Panc1 (cell line): ENCODE data around the gene NTM. TPM values are rescaled to one million over a fixed set of nuclear protein-coding genes. Genes with fewer than 3 reads are reported as not detected.

Experiments
- ATAC-seq: fragments of 200-7000 bp; cut with Tn5 transposase; 2 replicates; pipeline ENCODE4 v1.9.1; 2020; ENCODE audit warnings: mild to moderate bottlenecking, moderate library complexity
- BruUV-seq: library from RNA; stranded (reverse); fragments of 400-500 nt; replicated peaks from 2 replicates; lab custom pipeline; 2021; lab: Mats Ljungman, UMichigan
- CTCF ChIA-PET: fragments of 300-600 bp; sonication (Branson Sonifier 250); formaldehyde crosslinking; loops from one replicate; lab custom pipeline; 2022; ENCODE audit warnings: antibody characterized with exemption; lab: Charles Lee
- POLR2A ChIA-PET: fragments of 300-600 bp; sonication (Branson Sonifier 250); formaldehyde crosslinking; loops from one replicate; lab custom pipeline; 2022; ENCODE audit warnings: antibody characterized with exemption; lab: Charles Lee
- DNase-seq: peaks from one replicate; pipeline ENCODE4 v3.0.0-alpha.2; 2010; ENCODE audit warnings: low read depth, low spot score
- H3K27ac ChIP-seq: 2 replicates; pipeline ENCODE4 v1.5.1; 2011; ENCODE audit warnings: mild to moderate bottlenecking, low read length, inconsistent platforms
- H3K27me3 ChIP-seq: fragments of 200-500 bp; sonication (Bioruptor generic); 2 replicates; pipeline ENCODE4 v1.6.0; 2014; ENCODE audit warnings: low read length, inconsistent platforms; ENCODE audit not compliant: control insufficient read depth, insufficient read depth
- H3K36me3 ChIP-seq: fragments of 200-500 bp; sonication (Bioruptor generic); 2 replicates; pipeline ENCODE4 v1.5.1; 2014; ENCODE audit warnings: inconsistent platforms, mild to moderate bottlenecking, low read length, moderate library complexity; ENCODE audit not compliant: control insufficient read depth, insufficient read depth
- H3K4me1 ChIP-seq: 2 replicates; pipeline ENCODE4 v1.5.1; 2011; ENCODE audit warnings: inconsistent platforms, mild to moderate bottlenecking, low read length, moderate library complexity; ENCODE audit not compliant: control insufficient read depth, insufficient read depth
- H3K4me3 ChIP-seq, 2 experiments: 2 replicates each; pipeline ENCODE4 v1.5.1; 2011 to 2012; ENCODE audit warnings: low read depth in 2 of 2, low read length in 2 of 2, mild to moderate bottlenecking in 2 of 2, inconsistent platforms in 1 of 2, moderate library complexity in 1 of 2
- H3K9me3 ChIP-seq: fragments of 200-500 bp; sonication (Bioruptor generic); 2 replicates; pipeline ENCODE4 v1.5.1; 2014; ENCODE audit warnings: low read depth, mild to moderate bottlenecking, inconsistent platforms, low read length, moderate library complexity; ENCODE audit not compliant: control insufficient read depth, insufficient read depth
- POLR2AphosphoS5 ChIP-seq: IDR thresholded peaks from 2 replicates; pipeline ENCODE4 v1.6.1; 2012; ENCODE audit warnings: mild to moderate bottlenecking, low read depth, low read length, moderate library complexity
- SIN3A ChIP-seq: IDR thresholded peaks from 2 replicates; pipeline ENCODE4 v1.6.1; 2012; ENCODE audit warnings: low read depth, mild to moderate bottlenecking, low read length, moderate library complexity, borderline replicate concordance; ENCODE audit not compliant: insufficient read depth
- TCF7L2 ChIP-seq: IDR thresholded peaks from 2 replicates; pipeline ENCODE4 v1.6.1; 2011; ENCODE audit warnings: mild to moderate bottlenecking, low read depth, low read length, inconsistent platforms
- in situ Hi-C: cut with HindIII; loops from 2 replicates; pipeline ENCODE4 v1.10.0; 2016; ENCODE audit warnings: low sequenced_read_pairs, low pct_unique_long_range_greater_than_20kb
- intact Hi-C: fragments of 100-400 bp; cut with micrococcal nuclease; formaldehyde crosslinking; loops from one replicate; pipeline ENCODE4 v1.10.0; 2022; ENCODE audit not compliant: unreplicated experiment
- total RNA-seq: library from RNA; stranded (reverse); gene quantifications from one replicate; pipeline ENCODE4 v1.2.1, GENCODE V29; 2021; ENCODE audit not compliant: unreplicated experiment
- TF ChIP-seq, protein P1 (sequence below), 2 experiments: IDR thresholded peaks; 2 replicates each; pipeline ENCODE4 v1.6.1; 2011 to 2012; ENCODE audit warnings: low read depth in 2 of 2, control low read depth in 1 of 2, low read length in 1 of 2, mild to moderate bottlenecking in 1 of 2, moderate library complexity in 1 of 2; ENCODE audit not compliant: insufficient read depth in 1 of 2
- TF ChIP-seq, protein P2 (sequence below): fragments of 450-650 bp; IDR thresholded peaks from 2 replicates; pipeline ENCODE4 v1.5.1; 2017; ENCODE audit warnings: mild to moderate bottlenecking

The NTM gene
- total RNA-seq, 1 experiment from 2014 or later: 0.10 TPM

DNA sequence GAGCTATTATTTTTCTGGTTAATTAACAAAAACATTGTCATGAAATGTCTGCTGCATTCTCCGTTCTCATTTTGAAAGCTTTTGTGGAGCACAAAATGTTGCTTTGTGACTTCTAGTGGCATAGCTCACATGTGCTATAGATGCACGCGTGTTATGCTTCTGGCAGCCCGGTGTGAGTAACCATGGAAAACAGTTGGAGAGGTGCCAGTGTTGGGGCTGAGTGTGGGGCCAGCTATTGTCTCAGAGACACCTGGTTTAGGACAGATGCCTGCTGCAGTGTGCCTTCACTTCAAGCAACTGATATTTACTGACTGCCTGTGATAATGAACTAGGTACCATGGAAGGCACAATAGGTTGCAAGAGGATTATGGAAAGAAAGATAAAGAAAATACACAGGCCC lies 760.6 kb downstream of the NTM start:
- Histone ChIP-seq H3K27ac (no peak overlapping the region), H3K4me3 (no peak overlapping the region), H3K36me3 (no peaks in the 10 kb centered on the region), H3K9me3 (no peaks in the 10 kb centered on the region), H3K27me3 (no peaks in the 10 kb centered on the region), H3K4me1 (no peaks in the 10 kb centered on the region)
- CTCF ChIA-PET: no interaction called here
- in situ Hi-C loops: no loop called here
- intact Hi-C loops: loop anchor here (10.0 kb wide), 1 partner anchor 934 kb away; no protein-coding TSS in a partner anchor
- no peak for TF ChIP-seq SIN3A
- TF ChIP-seq, protein P1, sequence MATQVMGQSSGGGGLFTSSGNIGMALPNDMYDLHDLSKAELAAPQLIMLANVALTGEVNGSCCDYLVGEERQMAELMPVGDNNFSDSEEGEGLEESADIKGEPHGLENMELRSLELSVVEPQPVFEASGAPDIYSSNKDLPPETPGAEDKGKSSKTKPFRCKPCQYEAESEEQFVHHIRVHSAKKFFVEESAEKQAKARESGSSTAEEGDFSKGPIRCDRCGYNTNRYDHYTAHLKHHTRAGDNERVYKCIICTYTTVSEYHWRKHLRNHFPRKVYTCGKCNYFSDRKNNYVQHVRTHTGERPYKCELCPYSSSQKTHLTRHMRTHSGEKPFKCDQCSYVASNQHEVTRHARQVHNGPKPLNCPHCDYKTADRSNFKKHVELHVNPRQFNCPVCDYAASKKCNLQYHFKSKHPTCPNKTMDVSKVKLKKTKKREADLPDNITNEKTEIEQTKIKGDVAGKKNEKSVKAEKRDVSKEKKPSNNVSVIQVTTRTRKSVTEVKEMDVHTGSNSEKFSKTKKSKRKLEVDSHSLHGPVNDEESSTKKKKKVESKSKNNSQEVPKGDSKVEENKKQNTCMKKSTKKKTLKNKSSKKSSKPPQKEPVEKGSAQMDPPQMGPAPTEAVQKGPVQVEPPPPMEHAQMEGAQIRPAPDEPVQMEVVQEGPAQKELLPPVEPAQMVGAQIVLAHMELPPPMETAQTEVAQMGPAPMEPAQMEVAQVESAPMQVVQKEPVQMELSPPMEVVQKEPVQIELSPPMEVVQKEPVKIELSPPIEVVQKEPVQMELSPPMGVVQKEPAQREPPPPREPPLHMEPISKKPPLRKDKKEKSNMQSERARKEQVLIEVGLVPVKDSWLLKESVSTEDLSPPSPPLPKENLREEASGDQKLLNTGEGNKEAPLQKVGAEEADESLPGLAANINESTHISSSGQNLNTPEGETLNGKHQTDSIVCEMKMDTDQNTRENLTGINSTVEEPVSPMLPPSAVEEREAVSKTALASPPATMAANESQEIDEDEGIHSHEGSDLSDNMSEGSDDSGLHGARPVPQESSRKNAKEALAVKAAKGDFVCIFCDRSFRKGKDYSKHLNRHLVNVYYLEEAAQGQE (IDR thresholded peaks at IDR 0.05; ENCODE audit: insufficient read depth in 1 of 2, low read depth in 2 of 2, low read length in 1 of 2): no peak
- no peak for TF ChIP-seq TCF7L2
- no peak for TF ChIP-seq POLR2AphosphoS5
- TF ChIP-seq, protein P2, sequence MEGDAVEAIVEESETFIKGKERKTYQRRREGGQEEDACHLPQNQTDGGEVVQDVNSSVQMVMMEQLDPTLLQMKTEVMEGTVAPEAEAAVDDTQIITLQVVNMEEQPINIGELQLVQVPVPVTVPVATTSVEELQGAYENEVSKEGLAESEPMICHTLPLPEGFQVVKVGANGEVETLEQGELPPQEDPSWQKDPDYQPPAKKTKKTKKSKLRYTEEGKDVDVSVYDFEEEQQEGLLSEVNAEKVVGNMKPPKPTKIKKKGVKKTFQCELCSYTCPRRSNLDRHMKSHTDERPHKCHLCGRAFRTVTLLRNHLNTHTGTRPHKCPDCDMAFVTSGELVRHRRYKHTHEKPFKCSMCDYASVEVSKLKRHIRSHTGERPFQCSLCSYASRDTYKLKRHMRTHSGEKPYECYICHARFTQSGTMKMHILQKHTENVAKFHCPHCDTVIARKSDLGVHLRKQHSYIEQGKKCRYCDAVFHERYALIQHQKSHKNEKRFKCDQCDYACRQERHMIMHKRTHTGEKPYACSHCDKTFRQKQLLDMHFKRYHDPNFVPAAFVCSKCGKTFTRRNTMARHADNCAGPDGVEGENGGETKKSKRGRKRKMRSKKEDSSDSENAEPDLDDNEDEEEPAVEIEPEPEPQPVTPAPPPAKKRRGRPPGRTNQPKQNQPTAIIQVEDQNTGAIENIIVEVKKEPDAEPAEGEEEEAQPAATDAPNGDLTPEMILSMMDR: no peak
- no TSS peak for BruUV-seq
- ATAC-seq (no peak), DNase-seq (no peak)
- POLR2A ChIA-PET: no interaction called here

DNA sequence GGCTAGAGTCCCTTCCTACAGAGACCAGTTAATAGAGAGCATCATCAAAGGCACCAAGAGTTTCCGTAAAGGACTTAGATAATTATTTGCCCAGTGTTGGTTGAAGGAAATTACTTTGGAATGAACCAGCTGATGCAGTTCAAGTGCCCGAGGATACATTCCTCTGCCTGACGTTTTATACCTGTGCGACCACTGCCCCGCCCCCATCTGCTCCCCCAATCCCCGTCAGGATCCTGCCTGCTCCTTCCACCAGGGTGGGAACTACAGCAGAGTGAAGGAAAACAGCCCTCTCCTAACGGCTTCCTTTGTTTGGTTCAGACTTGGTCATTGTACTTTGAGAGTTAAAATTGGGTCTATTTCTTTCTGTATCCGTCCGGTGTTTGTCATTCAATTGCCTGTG lies 761.5 kb downstream of the NTM start:
- Histone ChIP-seq H3K4me3 (no peak overlapping the region), H3K27ac (no peak overlapping the region), H3K36me3 (no peaks in the 10 kb centered on the region), H3K4me1 (no peaks in the 10 kb centered on the region), H3K27me3 (no peaks in the 10 kb centered on the region), H3K9me3 (no peaks in the 10 kb centered on the region)
- TF ChIP-seq POLR2AphosphoS5: no peak
- TF ChIP-seq, protein P2: no peak
- no peak for TF ChIP-seq SIN3A
- TF ChIP-seq TCF7L2: no peak
- TF ChIP-seq, protein P1 (IDR thresholded peaks at IDR 0.05; ENCODE audit: insufficient read depth in 1 of 2, low read depth in 2 of 2, low read length in 1 of 2): no peak
- in situ Hi-C loops (no loop called here), intact Hi-C loops (loop anchor here (10.0 kb wide), 1 partner anchor 933 kb away; no protein-coding TSS in a partner anchor)
- no peak for ATAC-seq
- POLR2A ChIA-PET: no interaction called here
- no peak for DNase-seq
- CTCF ChIA-PET: no interaction called here
- no TSS peak for BruUV-seq
